Thoracic aorta (tissue), 2 donors: Measurements from ENCODE around the gene ALPK1. TPM values are rescaled to one million over a fixed set of nuclear protein-coding genes. Genes with fewer than 3 reads are reported as not detected.
"Not testable (repeated sequence)": the region's sequence is repeated elsewhere in the genome, so short reads cannot be mapped to it uniquely, and the experiment has no call there.

ENCODE experiments used
- ATAC-seq: fragments of 150-250 bp; one replicate; pipeline ENCODE4 v1.8.0; 2017; ENCODE audit warnings: low read depth; ENCODE audit not compliant: insufficient number of reproducible peaks, low FRiP score
- DNase-seq: peaks from one replicate; pipeline ENCODE4 v3.0.0-alpha.2; 2020; ENCODE audit warnings: low spot score
- H3K27ac ChIP-seq, 2 donors: fragments of 200-600 bp; sonication (generic); 1 replicate in 1 of 2; 2 replicates in 1 of 2; pipeline ENCODE4 v1.5.1; 2016; ENCODE audit warnings: mild to moderate bottlenecking in 2 of 2, moderate library complexity in 2 of 2
- H3K27me3 ChIP-seq: fragments of 200-600 bp; sonication (generic); replicated peaks from 2 replicates; pipeline ENCODE4 v1.6.0; 2016; ENCODE audit warnings: mild to moderate bottlenecking; ENCODE audit not compliant: insufficient read depth
- H3K36me3 ChIP-seq: fragments of 200-600 bp; sonication (generic); one replicate; pipeline ENCODE4 v1.5.1; 2016
- H3K4me1 ChIP-seq, 2 donors: fragments of 200-600 bp; sonication (generic); 1 replicate in 1 of 2; 2 replicates in 1 of 2; pipeline versions ENCODE4 v1.5.1 to v1.6.0; 2016; ENCODE audit warnings: low read depth in 2 of 2, mild to moderate bottlenecking in 1 of 2; ENCODE audit not compliant: control insufficient read depth in 1 of 2
- H3K4me3 ChIP-seq: fragments of 200-600 bp; sonication (generic); 2 replicates; pipeline ENCODE4 v1.5.1; 2016; ENCODE audit warnings: mild to moderate bottlenecking
- H3K9me3 ChIP-seq: fragments of 200-600 bp; sonication (generic); 2 replicates; pipeline ENCODE4 v1.5.1; 2016
- CTCF ChIP-seq: fragments of 200-600 bp; sonication (generic); IDR thresholded peaks from one replicate; pipeline ENCODE4 v1.5.1; 2019; ENCODE audit warnings: antibody characterized with exemption
- total RNA-seq, 2 donors: library from RNA; depleted of rRNA; stranded (reverse); fragments of >200 nt; gene quantifications; one replicate each; pipeline versions ENCODE4 v1.1.0 to v1.2.3, GENCODE V29; 2016

Gene ALPK1
- total RNA-seq, 2 donors from 2014 or later = 20.0 to 63.4 TPM

GRCh38 chr4:112299721-112300120, 2.6 kb downstream of the ALPK1 start:
- Histone ChIP-seq H3K9me3 (no peaks in the 10 kb centered on the region), H3K36me3 (peaks cover 4% of the 10 kb centered on the region), H3K27me3 (no peaks in the 10 kb centered on the region), H3K27ac (no peak overlapping the region), H3K4me3 (no peak overlapping the region), H3K4me1 (peaks cover 16 to 21% of the 10 kb centered on the region in 2 donors)
- no peak for TF ChIP-seq CTCF
- ATAC-seq (no peak), DNase-seq (no peak)

GRCh38 chr4:112302320-112303274, 5.4 kb downstream of the ALPK1 start:
- peaks cover 13 to 21% of the 10 kb centered on the region in 2 donors for H3K4me1 ChIP-seq
- no peak for TF ChIP-seq CTCF
- ATAC-seq = no peak

GRCh38 chr4:112305477-112305876, 8.3 kb downstream of the ALPK1 start:
- not testable (repeated sequence) for DNase-seq, H3K27ac ChIP-seq, H3K27me3 ChIP-seq, H3K4me1 ChIP-seq, ATAC-seq, H3K4me3 ChIP-seq, H3K9me3 ChIP-seq, H3K36me3 ChIP-seq

More at GRCh38 chr4:112302320-112303274, 5.4 kb downstream of the ALPK1 start:
- H3K27me3 ChIP-seq = no peaks in the 10 kb centered on the region
- H3K9me3 ChIP-seq = no peaks in the 10 kb centered on the region
- DNase-seq = no peak
- H3K36me3 ChIP-seq = peaks cover 4% of the 10 kb centered on the region
- H3K27ac ChIP-seq = no peak overlapping the region
- H3K4me3 ChIP-seq = no peak overlapping the region

GRCh38 chr4:112309263-112309791, 12.2 kb downstream of the ALPK1 start:
- not testable (repeated sequence) for H3K9me3 ChIP-seq, H3K4me1 ChIP-seq, H3K36me3 ChIP-seq, H3K27me3 ChIP-seq, ATAC-seq, DNase-seq, H3K27ac ChIP-seq
- H3K4me3 ChIP-seq = peak overlapping the region; percentile 42

- Histone ChIP-seq H3K27ac (no peak overlapping the region), H3K4me3 (no peak overlapping the region), H3K4me1 (no peaks in the 10 kb centered on the region), H3K9me3 (no peaks in the 10 kb centered on the region), H3K36me3 (no peaks in the 10 kb centered on the region), H3K27me3 (no peaks in the 10 kb centered on the region)
- ATAC-seq (no peak), DNase-seq (no peak)
- no peak for TF ChIP-seq CTCF
These were observed 14.3 kb downstream of the ALPK1 start for GRCh38 chr4:112311516-112311915.

GRCh38 chr4:112312610-112313239, 15.6 kb downstream of the ALPK1 start:
- H3K36me3 ChIP-seq = no peaks in the 10 kb centered on the region
- H3K4me3 ChIP-seq = no peak overlapping the region
- ATAC-seq (no peak), DNase-seq (no peak)
- H3K9me3 ChIP-seq = no peaks in the 10 kb centered on the region
- H3K27me3 ChIP-seq = no peaks in the 10 kb centered on the region
- H3K4me1 ChIP-seq = no peaks in the 10 kb centered on the region
- H3K27ac ChIP-seq = no peak overlapping the region
- no peak for TF ChIP-seq CTCF
